ENCODE measurements around the gene TRAT1.

GRCh38 chr3:108806316-108806715, 16.3 kb upstream of the TRAT1 start:
- peak; percentile 27; the same call in 1 of the 2 replicates for TF ChIP-seq GATA2 (IDR thresholded peaks at IDR 0.05; ENCODE audit: low read depth, low read length)
- TF ChIP-seq GATA3 (IDR thresholded peaks at IDR 0.05; ENCODE audit: low read depth, low read length) = no peak
